ENCODE measurements around the gene RFTN1.

RFTN1 gene

DNA sequence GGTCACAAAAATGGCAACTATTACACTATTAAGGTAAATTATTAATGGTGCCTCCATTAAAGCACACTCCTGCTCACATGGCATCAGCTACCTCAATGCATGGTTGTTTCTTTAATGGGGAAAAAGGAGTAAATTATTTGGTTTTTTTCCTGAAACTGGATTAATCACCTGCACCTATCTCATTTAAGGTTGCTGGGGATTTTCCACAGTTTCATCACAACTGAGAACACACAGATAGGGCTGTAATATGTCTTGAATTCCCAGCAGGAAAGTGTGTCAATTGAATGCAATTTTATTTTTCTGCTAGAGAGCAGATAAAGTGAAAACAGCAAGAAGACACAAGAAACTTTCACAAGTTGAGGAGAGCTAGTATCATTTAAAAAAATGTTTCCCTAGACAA lies 36.4 kb downstream of the RFTN1 start:
- H3K4me2 ChIP-seq (ENCODE audit: low read depth, low read length, poor library complexity, severe bottlenecking): no peak overlapping the region
- H3K36me3 ChIP-seq (ENCODE audit: insufficient read depth, low read length): peaks cover 66% of the 10 kb centered on the region
- no peaks in the 10 kb centered on the region for H3K9me2 ChIP-seq (replicated peaks; ENCODE audit: low read depth, low read length)
- H3K79me2 ChIP-seq (ENCODE audit: insufficient read depth, low read length): peaks cover 94% of the 10 kb centered on the region
- no peaks in the 10 kb centered on the region for H3K27me3 ChIP-seq (ENCODE audit: insufficient read depth, low read length, poor library complexity, severe bottlenecking)
- peaks cover 7% of the 10 kb centered on the region; the same call in 1 of the 2 replicates for H3F3A ChIP-seq (ENCODE audit: low read depth)
- H3K4me3 ChIP-seq (ENCODE audit: low read length, poor library complexity, severe bottlenecking): no peak overlapping the region
- H3K4me1 ChIP-seq (ENCODE audit: insufficient read depth, low read length, poor library complexity, severe bottlenecking): peaks cover 47% of the 10 kb centered on the region
- H3K9ac ChIP-seq (ENCODE audit: low read depth, low read length, poor library complexity, severe bottlenecking): no peak overlapping the region
- no peaks in the 10 kb centered on the region for H3K9me3 ChIP-seq (ENCODE audit: insufficient read depth, low read depth, low read length)
- TF ChIP-seq, protein P1, sequence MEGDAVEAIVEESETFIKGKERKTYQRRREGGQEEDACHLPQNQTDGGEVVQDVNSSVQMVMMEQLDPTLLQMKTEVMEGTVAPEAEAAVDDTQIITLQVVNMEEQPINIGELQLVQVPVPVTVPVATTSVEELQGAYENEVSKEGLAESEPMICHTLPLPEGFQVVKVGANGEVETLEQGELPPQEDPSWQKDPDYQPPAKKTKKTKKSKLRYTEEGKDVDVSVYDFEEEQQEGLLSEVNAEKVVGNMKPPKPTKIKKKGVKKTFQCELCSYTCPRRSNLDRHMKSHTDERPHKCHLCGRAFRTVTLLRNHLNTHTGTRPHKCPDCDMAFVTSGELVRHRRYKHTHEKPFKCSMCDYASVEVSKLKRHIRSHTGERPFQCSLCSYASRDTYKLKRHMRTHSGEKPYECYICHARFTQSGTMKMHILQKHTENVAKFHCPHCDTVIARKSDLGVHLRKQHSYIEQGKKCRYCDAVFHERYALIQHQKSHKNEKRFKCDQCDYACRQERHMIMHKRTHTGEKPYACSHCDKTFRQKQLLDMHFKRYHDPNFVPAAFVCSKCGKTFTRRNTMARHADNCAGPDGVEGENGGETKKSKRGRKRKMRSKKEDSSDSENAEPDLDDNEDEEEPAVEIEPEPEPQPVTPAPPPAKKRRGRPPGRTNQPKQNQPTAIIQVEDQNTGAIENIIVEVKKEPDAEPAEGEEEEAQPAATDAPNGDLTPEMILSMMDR (conservative IDR thresholded peaks at IDR 0.05; ENCODE audit: low read length): no peak
- no peak for TF ChIP-seq EZH2phosphoT487 (IDR thresholded peaks at IDR 0.05; ENCODE audit: borderline replicate concordance)
- peaks cover 4% of the 10 kb centered on the region for H4K20me1 ChIP-seq (ENCODE audit: insufficient read depth, low read length, poor library complexity, severe bottlenecking)
- H2AFZ ChIP-seq (ENCODE audit: low read length): no peak overlapping the region

DNA sequence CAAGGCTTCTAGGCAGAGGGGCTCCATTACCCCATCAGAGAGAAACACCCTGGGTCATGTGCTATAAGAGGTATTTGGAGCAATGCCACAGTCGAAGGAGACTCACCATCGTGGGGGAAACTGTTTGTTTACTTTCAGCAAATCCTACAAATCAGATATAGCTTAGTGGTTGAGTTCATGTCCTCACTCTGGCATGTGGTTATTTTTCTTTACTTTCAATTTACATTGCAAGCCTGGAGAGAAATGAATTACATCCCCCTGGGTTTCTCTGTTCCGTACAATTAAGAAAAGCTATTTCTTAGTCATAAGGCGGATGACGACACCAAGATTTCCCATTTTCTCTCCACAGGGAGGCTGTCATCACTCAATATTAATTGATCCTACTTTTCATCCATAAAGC lies 36.9 kb downstream of the RFTN1 start:
- Histone ChIP-seq H3K79me2 (ENCODE audit: insufficient read depth, low read length) (peaks cover 92% of the 10 kb centered on the region), H3K27me3 (ENCODE audit: insufficient read depth, low read length, poor library complexity, severe bottlenecking) (no peaks in the 10 kb centered on the region), H2AFZ (ENCODE audit: low read length) (no peak overlapping the region), H3K4me2 (ENCODE audit: low read depth, low read length, poor library complexity, severe bottlenecking) (no peak overlapping the region), H3K9ac (ENCODE audit: low read depth, low read length, poor library complexity, severe bottlenecking) (no peak overlapping the region), H4K20me1 (ENCODE audit: insufficient read depth, low read length, poor library complexity, severe bottlenecking) (peaks cover 4% of the 10 kb centered on the region), H3K9me3 (ENCODE audit: insufficient read depth, low read depth, low read length) (no peaks in the 10 kb centered on the region), H3K9me2 (replicated peaks; ENCODE audit: low read depth, low read length) (no peaks in the 10 kb centered on the region), H3F3A (ENCODE audit: low read depth) (peaks cover 2% of the 10 kb centered on the region; the same call in 1 of the 2 replicates), H3K4me1 (ENCODE audit: insufficient read depth, low read length, poor library complexity, severe bottlenecking) (peaks cover 43% of the 10 kb centered on the region), H3K36me3 (ENCODE audit: insufficient read depth, low read length) (peaks cover 70% of the 10 kb centered on the region), H3K4me3 (ENCODE audit: low read length, poor library complexity, severe bottlenecking) (no peak overlapping the region)
- TF ChIP-seq EZH2phosphoT487 (IDR thresholded peaks at IDR 0.05; ENCODE audit: borderline replicate concordance): no peak
- TF ChIP-seq, protein P1 (conservative IDR thresholded peaks at IDR 0.05; ENCODE audit: low read length): no peak

DNA sequence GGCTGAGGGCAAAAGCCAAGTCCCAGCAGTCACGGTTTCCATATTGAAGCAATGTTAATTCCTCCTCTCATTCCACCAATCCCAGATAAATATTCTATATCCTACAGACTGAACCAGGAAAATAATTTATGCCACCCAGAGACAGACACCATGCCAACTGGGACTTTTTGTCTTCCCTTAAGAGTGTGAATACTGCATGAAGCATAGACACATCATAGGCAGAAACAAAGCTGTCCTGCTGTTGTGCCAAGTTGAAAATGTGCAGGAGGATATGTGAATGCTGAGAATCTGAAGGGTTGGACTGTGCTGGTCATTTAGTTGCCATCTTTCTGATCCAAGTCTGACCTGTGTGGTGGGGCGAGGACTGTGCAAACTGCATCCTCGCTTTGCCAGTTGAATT lies 37.7 kb downstream of the RFTN1 start:
- Histone ChIP-seq H2AFZ (ENCODE audit: low read length) (no peak overlapping the region), H3K9me2 (replicated peaks; ENCODE audit: low read depth, low read length) (no peaks in the 10 kb centered on the region), H3K9me3 (ENCODE audit: insufficient read depth, low read depth, low read length) (peaks cover 5% of the 10 kb centered on the region; the same call in 1 of the 2 replicates), H4K20me1 (ENCODE audit: insufficient read depth, low read length, poor library complexity, severe bottlenecking) (peaks cover 4% of the 10 kb centered on the region), H3K4me3 (ENCODE audit: low read length, poor library complexity, severe bottlenecking) (no peak overlapping the region), H3K27me3 (ENCODE audit: insufficient read depth, low read length, poor library complexity, severe bottlenecking) (no peaks in the 10 kb centered on the region), H3K79me2 (ENCODE audit: insufficient read depth, low read length) (peaks cover 98% of the 10 kb centered on the region), H3K9ac (ENCODE audit: low read depth, low read length, poor library complexity, severe bottlenecking) (no peak overlapping the region), H3K4me2 (ENCODE audit: low read depth, low read length, poor library complexity, severe bottlenecking) (no peak overlapping the region), H3K36me3 (ENCODE audit: insufficient read depth, low read length) (peaks cover 78% of the 10 kb centered on the region), H3K4me1 (ENCODE audit: insufficient read depth, low read length, poor library complexity, severe bottlenecking) (peaks cover 36% of the 10 kb centered on the region), H3F3A (ENCODE audit: low read depth) (no peaks in the 10 kb centered on the region)
- TF ChIP-seq EZH2phosphoT487 (IDR thresholded peaks at IDR 0.05; ENCODE audit: borderline replicate concordance): no peak
- TF ChIP-seq, protein P1 (conservative IDR thresholded peaks at IDR 0.05; ENCODE audit: low read length): no peak

Data from Loucy (cell line).